HCT116 (cell line): ENCODE results near the gene TBRG4.

Experiments used
- ATF3 ChIP-seq: IDR thresholded peaks from 2 replicates; pipeline ENCODE4 v1.6.1; 2012
- CEBPB ChIP-seq: IDR thresholded peaks from 2 replicates; pipeline ENCODE4 v1.6.1; 2012; ENCODE audit warnings: low read depth
- CTCF ChIP-seq, 3 experiments: fragments of 200-600 bp in 1 of 3; sonication (generic) in 1 of 3; IDR thresholded peaks in 2 of 3; conservative IDR thresholded peaks in 1 of 3; 2 replicates each; pipeline ENCODE4 v1.5.1; 2012 to 2017; ENCODE audit warnings: low read depth in 2 of 3, low read length in 2 of 3, antibody characterized with exemption in 1 of 3, borderline replicate concordance in 1 of 3, control low read depth in 1 of 3, mild to moderate bottlenecking in 1 of 3, mixed read lengths in 1 of 3, mixed run types in 1 of 3, moderate library complexity in 1 of 3; ENCODE audit not compliant: insufficient read depth in 1 of 3
- EZH2 ChIP-seq: fragments of 200-600 bp; sonication (generic); IDR thresholded peaks from 2 replicates; pipeline ENCODE4 v1.6.1; 2017; ENCODE audit warnings: antibody characterized with exemption, mixed run types
- EZH2phosphoT487 ChIP-seq: fragments of 200-600 bp; IDR thresholded peaks from 2 replicates; pipeline ENCODE4 v1.6.1; 2018; ENCODE audit warnings: antibody characterized with exemption, borderline replicate concordance
- JUND ChIP-seq: IDR thresholded peaks from 2 replicates; pipeline ENCODE4 v1.6.1; 2012
- POLR2A ChIP-seq: IDR thresholded peaks from 2 replicates; pipeline ENCODE4 v1.7.0; 2011; ENCODE audit warnings: borderline replicate concordance; ENCODE audit not compliant: insufficient read depth, insufficient read length; ENCODE audit errors: extremely low read depth
- POLR2AphosphoS5 ChIP-seq: IDR thresholded peaks from 2 replicates; pipeline ENCODE4 v1.6.1; 2011; ENCODE audit warnings: mild to moderate bottlenecking, low read depth, low read length, moderate library complexity
- RAD21 ChIP-seq: IDR thresholded peaks from 2 replicates; pipeline ENCODE4 v1.6.1; 2012; ENCODE audit warnings: low read depth, mild to moderate bottlenecking
- REST ChIP-seq: IDR thresholded peaks from 2 replicates; pipeline ENCODE4 v1.6.1; 2012; ENCODE audit warnings: low read depth
- SIN3A ChIP-seq: IDR thresholded peaks from 2 replicates; pipeline ENCODE4 v1.6.1; 2012; ENCODE audit warnings: low read depth
- SP1 ChIP-seq: IDR thresholded peaks from 2 replicates; pipeline ENCODE4 v1.6.1; 2012; ENCODE audit warnings: low read depth
- SRF ChIP-seq: IDR thresholded peaks from 2 replicates; pipeline ENCODE4 v1.6.1; 2012; ENCODE audit warnings: low read depth
- YY1 ChIP-seq: IDR thresholded peaks from 2 replicates; pipeline ENCODE4 v1.6.1; 2011; ENCODE audit warnings: low read length, low read depth, moderate library complexity, mild to moderate bottlenecking; ENCODE audit not compliant: insufficient replicate concordance; ENCODE audit errors: extremely low read depth

GRCh38 chr7:45104844-45105587 is 6.5 kb downstream of the TBRG4 start:
- TF ChIP-seq RAD21 (no peak), POLR2A (no peak), CTCF (IDR thresholded peaks at IDR 0.05 in 2 of 3, conservative IDR thresholded peaks at IDR 0.05 in 1 of 3; ENCODE audit: borderline replicate concordance in 1 of 3, insufficient read depth in 1 of 3, low read depth in 2 of 3, low read length in 2 of 3) (no peak), REST (no peak), JUND (no peak), POLR2AphosphoS5 (no peak), SP1 (no peak), EZH2 (no peak), SIN3A (no peak), EZH2phosphoT487 (no peak), SRF (no peak), YY1 (no peak), CEBPB (no peak), ATF3 (no peak)
